A549 treated with ZK216348 at 1 μM for 4 hours (cell line): ENCODE data around the gene MVB12A. TPM values are rescaled to one million over a fixed set of nuclear protein-coding genes. Genes with fewer than 3 reads are reported as not detected.

Experiments
- total RNA-seq: library from RNA; stranded (reverse); fragments of 200-300 nt; extraction: Qiagen RNA extraction; gene quantifications from 5 replicates; pipeline ENCODE4 v1.2.3, GENCODE V29; 2022; ENCODE audit warnings: low read depth

MVB12A gene
- total RNA-seq, result 22.5 to 43.2 TPM (median 39.3 TPM) in 5 replicates

GRCh38 chr19:17419621-17420474 lies at the start of gene MVB12A:
Gene MVB12A, plus strand, starts transcription at chr19:17420047. Its CDS starts 89 bp downstream, at chr19:17420136.

GRCh38 chr19:17376935-17377600 lies 42.8 kb upstream of the MVB12A start, which contains the start of gene PLVAP:
Gene PLVAP, minus strand, starts transcription at chr19:17377342. Its CDS starts 54 bp downstream, at chr19:17377288.

GRCh38 chr19:17393914-17394313 lies 25.9 kb upstream of the MVB12A start, which contains the start of gene CCDC194:
Gene CCDC194, minus strand, starts transcription at chr19:17394196. Its CDS starts 38 bp downstream, at chr19:17394158.

GRCh38 chr19:17405250-17406045 lies 14.4 kb upstream of the MVB12A start, which contains the start of gene BST2:
Gene BST2, minus strand, starts transcription at chr19:17405630. Its CDS starts 55 bp downstream, at chr19:17405575.

GRCh38 chr19:17448131-17448967 lies 28.5 kb downstream of the MVB12A start, which contains the start of gene TMEM221:
Gene TMEM221, minus strand, starts transcription at chr19:17448668. Its CDS starts 206 bp downstream, at chr19:17448462.

GRCh38 chr19:17460372-17461230 lies 40.8 kb downstream of the MVB12A start, which contains the start of gene NXNL1:
Gene NXNL1, minus strand, starts transcription at chr19:17460926. Its CDS starts 57 bp downstream, at chr19:17460869.

GRCh38 chr19:17470068-17470841 lies 50.4 kb downstream of the MVB12A start, which contains the start of gene SLC27A1:
Gene SLC27A1, plus strand, starts transcription at chr19:17470524. Its CDS starts 17 bp downstream, at chr19:17470541.

Other genes starting within 250 kb of the MVB12A start
- 12.2 to 17.8 TPM (median 16.3 TPM) in 5 replicates for gene USE1, start 204.7 kb upstream of the MVB12A start, total RNA-seq
- gene OCEL1, start 193.8 kb upstream of the MVB12A start, total RNA-seq, result 8.0 to 13.5 TPM (median 11.6 TPM) in 5 replicates
- gene NR2F6, start 174.1 kb upstream of the MVB12A start, total RNA-seq, result 25.5 to 79.2 TPM (median 72.8 TPM) in 5 replicates
- gene USHBP1, start 155.3 kb upstream of the MVB12A start, total RNA-seq, result not detected in 5 replicates
- gene BABAM1, start 152.6 kb upstream of the MVB12A start, total RNA-seq, result 58.2 to 67.7 TPM (median 62.6 TPM) in 5 replicates
- 0.12 to 0.90 TPM (median 0.52 TPM) in 5 replicates for gene ANKLE1, start 138.1 kb upstream of the MVB12A start, total RNA-seq
- gene ABHD8, start 116.6 kb upstream of the MVB12A start, total RNA-seq, result 2.0 to 3.2 TPM (median 3.1 TPM) in 5 replicates
- 40.0 to 98.7 TPM (median 87.8 TPM) in 5 replicates for gene MRPL34, start 114.2 kb upstream of the MVB12A start, total RNA-seq
- 46.6 to 71.6 TPM (median 63.9 TPM) in 5 replicates for gene DDA1, start 110.5 kb upstream of the MVB12A start, total RNA-seq
- gene ANO8, start 85.2 kb upstream of the MVB12A start, total RNA-seq, result 1.6 to 5.5 TPM (median 4.3 TPM) in 5 replicates
- 15.3 to 25.9 TPM (median 22.8 TPM) in 5 replicates for gene GTPBP3, start 82.5 kb upstream of the MVB12A start, total RNA-seq
- gene PLVAP, start 42.7 kb upstream of the MVB12A start, total RNA-seq, result not detected in 5 replicates
- not detected in 5 replicates for gene CCDC194, start 25.9 kb upstream of the MVB12A start, total RNA-seq
- gene BST2, start 14.4 kb upstream of the MVB12A start, total RNA-seq, result 0.23 to 0.35 TPM (median 0.32 TPM) in 3 of 5 replicates, not detected in the others
- gene TMEM221, start 28.6 kb downstream of the MVB12A start, total RNA-seq, result 0.14 to 0.91 TPM (median 0.63 TPM) in 5 replicates
- gene NXNL1, start 40.9 kb downstream of the MVB12A start, total RNA-seq, result not detected in 5 replicates
- gene SLC27A1, start 50.5 kb downstream of the MVB12A start, total RNA-seq, result 1.7 to 3.6 TPM (median 2.8 TPM) in 5 replicates
- gene PGLS, start 91.6 kb downstream of the MVB12A start, total RNA-seq, result 41.7 to 79.6 TPM (median 75.4 TPM) in 5 replicates
- gene COLGALT1, start 135.6 kb downstream of the MVB12A start, total RNA-seq, result 46.5 to 80.8 TPM (median 73.0 TPM) in 5 replicates